GM23338 (cell line): ENCODE results near the gene SRCAP. TPM values are rescaled to one million over a fixed set of nuclear protein-coding genes. Genes with fewer than 3 reads are reported as not detected.

Source experiments
- ATAC-seq: fragments of 200-7000 bp; cut with Tn5 transposase; 3 replicates; pipeline ENCODE4 v1.9.1; 2020
- DNase-seq: peaks from one replicate; pipeline ENCODE4 v3.0.0-alpha.2; 2015; ENCODE audit warnings: low spot score
- H2AFZ ChIP-seq: fragments of 200-600 bp; sonication (generic); 2 replicates; pipeline ENCODE4 v1.8.0; 2016; ENCODE audit warnings: antibody characterized with exemption, mild to moderate bottlenecking, moderate library complexity
- H3F3A ChIP-seq: fragments of 200-600 bp; sonication (generic); replicated peaks from 2 replicates; pipeline ENCODE4 v1.8.0; 2017; ENCODE audit warnings: antibody characterized with exemption, mixed run types, low read depth
- H3K27ac ChIP-seq: fragments of 200-600 bp; sonication (generic); 2 replicates; pipeline ENCODE4 v1.6.1; 2016; ENCODE audit warnings: low read depth
- H3K27me3 ChIP-seq: fragments of 200-600 bp; sonication (generic); 2 replicates; pipeline ENCODE4 v1.8.0; 2016; ENCODE audit warnings: mild to moderate bottlenecking, mixed run types, moderate library complexity; ENCODE audit not compliant: insufficient read depth
- H3K36me3 ChIP-seq: fragments of 200-600 bp; sonication (generic); 2 replicates; pipeline ENCODE4 v1.8.0; 2016; ENCODE audit warnings: mild to moderate bottlenecking; ENCODE audit not compliant: insufficient read depth
- H3K4me1 ChIP-seq: fragments of 200-600 bp; sonication (generic); 2 replicates; pipeline ENCODE4 v1.8.0; 2016; ENCODE audit warnings: mild to moderate bottlenecking, moderate library complexity; ENCODE audit not compliant: insufficient read depth
- H3K4me2 ChIP-seq: fragments of 200-600 bp; sonication (generic); 2 replicates; pipeline ENCODE4 v1.7.1; 2017; ENCODE audit warnings: mixed run types
- H3K4me3 ChIP-seq: fragments of 200-600 bp; sonication (generic); 2 replicates; pipeline ENCODE4 v1.6.1; 2016; ENCODE audit warnings: mixed run types
- H3K79me2 ChIP-seq: fragments of 200-600 bp; sonication (generic); replicated peaks from 2 replicates; pipeline ENCODE4 v1.8.0; 2017; ENCODE audit warnings: mild to moderate bottlenecking; ENCODE audit not compliant: insufficient read depth
- H3K9me2 ChIP-seq: fragments of 200-600 bp; sonication (generic); 2 replicates; pipeline ENCODE4 v1.8.0; 2017; ENCODE audit not compliant: insufficient read depth
- H4K20me1 ChIP-seq: fragments of 200-600 bp; sonication (generic); replicated peaks from 2 replicates; pipeline ENCODE4 v1.8.0; 2017; ENCODE audit warnings: mild to moderate bottlenecking; ENCODE audit not compliant: insufficient read depth
- H3K27ac Mint-ChIP-seq: 2 replicates; pipeline ENCODE4 v1.8.0; 2020; ENCODE audit warnings: inconsistent platforms, mild to moderate bottlenecking, moderate library complexity, mixed read lengths
- H3K27me3 Mint-ChIP-seq: 3 replicates; pipeline ENCODE4 v1.8.0; 2022; ENCODE audit warnings: low read depth, mild to moderate bottlenecking, moderate library complexity, mixed read lengths, inconsistent platforms; ENCODE audit not compliant: insufficient read depth, poor library complexity
- H3K36me3 Mint-ChIP-seq: 3 replicates; pipeline ENCODE4 v1.8.0; 2021; ENCODE audit warnings: low read depth, mild to moderate bottlenecking, inconsistent platforms, moderate library complexity, mixed read lengths
- H3K4me1 Mint-ChIP-seq: 3 replicates; pipeline ENCODE4 v1.8.0; 2020; ENCODE audit warnings: mild to moderate bottlenecking, inconsistent platforms, mixed read lengths
- H3K4me3 Mint-ChIP-seq: 3 replicates; pipeline ENCODE4 v1.8.0; 2021; ENCODE audit warnings: moderate library complexity, mild to moderate bottlenecking, inconsistent platforms, mixed read lengths
- H3K9me3 Mint-ChIP-seq: 3 replicates; pipeline ENCODE4 v1.8.0; 2020; ENCODE audit warnings: moderate library complexity, mild to moderate bottlenecking, inconsistent platforms, mixed read lengths
- ETS1 ChIP-seq: IDR thresholded peaks from 2 replicates; pipeline ENCODE4 v1.6.1; 2016; ENCODE audit warnings: antibody characterized with exemption
- EZH2 ChIP-seq: fragments of 200-600 bp; sonication (generic); IDR thresholded peaks from one replicate; pipeline ENCODE4 v1.8.0; 2017; ENCODE audit warnings: antibody characterized with exemption, mild to moderate bottlenecking, low read depth; ENCODE audit not compliant: unreplicated experiment
- NANOG ChIP-seq: IDR thresholded peaks from 2 replicates; pipeline ENCODE4 v1.6.1; 2016; ENCODE audit warnings: antibody characterized with exemption, borderline replicate concordance
- POLR2AphosphoS5 ChIP-seq: IDR thresholded peaks from 2 replicates; pipeline ENCODE4 v1.6.1; 2016; ENCODE audit warnings: antibody characterized with exemption, low read depth
- REST ChIP-seq: IDR thresholded peaks from one replicate; pipeline ENCODE4 v1.6.1; 2018; ENCODE audit warnings: antibody characterized with exemption; ENCODE audit not compliant: unreplicated experiment
- ZNF462 ChIP-seq: fragments of 250-450 bp; sonication (Bioruptor Pico); IDR thresholded peaks from 2 replicates; pipeline ENCODE4 v1.5.0; 2020; ENCODE audit warnings: mild to moderate bottlenecking, moderate library complexity
- polyA plus RNA-seq: library from polyadenylated mRNA; unstranded; fragments of >200 nt; fragmentation: Nextera tagmentation; extraction: Ambion mirVana; gene quantifications from 2 replicates; pipeline ENCODE4 v1.2.1, GENCODE V29; 2016
- total RNA-seq: library from RNA; depleted of rRNA; stranded (reverse); fragments of >200 nt; shearing (Covaris generic); gene quantifications from 2 replicates; pipeline ENCODE4 v1.2.3, GENCODE V29; 2014

The SRCAP gene
- total and polyA plus RNA-seq, 2 experiments from 2014 or later, result 15.3 to 38.4 TPM

GRCh38 chr16:30764086-30764485 lies 65.1 kb downstream of the SRCAP start:
- no peak for ATAC-seq
- H2AFZ ChIP-seq, result no peak overlapping the region
- peaks cover 44% of the 10 kb centered on the region for H3K36me3 ChIP-seq
- Mint-ChIP-seq H3K4me3 (0 out of 3 replicates have a peak overlapping the region, but pooled peaks have one; percentile 95), H3K36me3 (peaks cover 66% of the 10 kb centered on the region), H3K27ac (no peak overlapping the region), H3K4me1 (peaks cover 16% of the 10 kb centered on the region), H3K9me3 (no peaks in the 10 kb centered on the region; the same call in 2 of the 3 replicates), H3K27me3 (peaks cover 25% of the 10 kb centered on the region)
- no peak overlapping the region for H3K27ac ChIP-seq
- H3K4me3 ChIP-seq, result no peak overlapping the region
- H3K4me1 ChIP-seq, result peaks cover 6% of the 10 kb centered on the region; the same call in 1 of the 2 replicates
- no peaks in the 10 kb centered on the region for H3K9me2 ChIP-seq
- H3K79me2 ChIP-seq, result peaks cover 24% of the 10 kb centered on the region
- 0 out of 2 replicates have a peak, but pooled peaks cover 7% of the 10 kb centered on the region for H3F3A ChIP-seq
- no peak overlapping the region for H3K4me2 ChIP-seq
- no peak for DNase-seq
- H3K27me3 ChIP-seq, result no peaks in the 10 kb centered on the region
- TF ChIP-seq ZNF462 (CRISPR knock-in tag), result no peak
- no peak for TF ChIP-seq POLR2AphosphoS5
- no peak for TF ChIP-seq NANOG
- no peak for TF ChIP-seq ETS1
- TF ChIP-seq EZH2, result no peak
- TF ChIP-seq REST, result no peak
- H4K20me1 ChIP-seq, result peaks cover 32% of the 10 kb centered on the region
